Posterior cingulate gyrus (tissue), 11 donors: ENCODE measurements around the gene RTL1.
A peak's percentile ranks its signal among the peaks of the same experiment; 100 is the strongest.

ENCODE experiments used
- DNase-seq, 10 donors: peaks; one replicate each; pipeline versions ENCODE4 v3.0.0 to v3.0.0-alpha.2; 2020 to 2021; ENCODE audit warnings: mixed read lengths in 3 of 10
- intact Hi-C: fragments of 100-400 bp; cut with DNase I; formaldehyde crosslinking; loops from one replicate; pipeline ENCODE4 v1.15.1; 2023

RTL1 gene

DNA sequence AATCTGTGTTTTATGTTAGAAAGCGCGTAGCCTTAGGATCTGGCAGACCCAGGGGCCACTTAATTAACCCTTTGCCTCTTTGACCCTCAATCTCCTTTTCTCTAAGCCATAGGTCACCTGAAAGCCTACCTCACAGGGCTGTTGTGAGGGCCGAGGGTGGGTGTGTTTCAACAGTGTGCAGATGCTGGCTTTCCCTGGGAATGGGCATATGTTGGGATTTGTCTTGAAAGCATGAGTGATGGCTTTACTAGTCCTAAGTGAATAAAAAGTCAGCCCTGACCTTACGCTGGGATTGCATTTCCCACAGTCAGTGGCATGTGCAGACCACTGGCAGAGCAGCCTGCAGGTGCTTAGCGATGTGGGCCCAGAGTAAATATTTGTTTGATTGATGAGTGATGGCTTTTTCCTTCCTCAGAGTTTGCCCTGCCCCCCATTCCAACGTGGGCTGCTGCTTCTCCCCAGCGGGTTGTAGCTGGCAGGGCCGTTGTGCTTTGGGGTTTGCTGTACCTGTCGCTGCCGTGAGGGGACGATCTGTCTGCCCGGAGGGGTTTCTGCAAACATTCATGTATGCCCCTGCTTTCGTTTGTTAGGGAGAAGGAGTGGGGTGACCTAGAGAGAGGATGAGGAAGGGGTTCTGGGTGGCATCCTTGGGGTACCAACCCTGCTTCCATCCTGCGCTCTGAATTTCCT lies 46.1 kb downstream of the RTL1 start:
- intact Hi-C loops = no loop called here

DNA sequence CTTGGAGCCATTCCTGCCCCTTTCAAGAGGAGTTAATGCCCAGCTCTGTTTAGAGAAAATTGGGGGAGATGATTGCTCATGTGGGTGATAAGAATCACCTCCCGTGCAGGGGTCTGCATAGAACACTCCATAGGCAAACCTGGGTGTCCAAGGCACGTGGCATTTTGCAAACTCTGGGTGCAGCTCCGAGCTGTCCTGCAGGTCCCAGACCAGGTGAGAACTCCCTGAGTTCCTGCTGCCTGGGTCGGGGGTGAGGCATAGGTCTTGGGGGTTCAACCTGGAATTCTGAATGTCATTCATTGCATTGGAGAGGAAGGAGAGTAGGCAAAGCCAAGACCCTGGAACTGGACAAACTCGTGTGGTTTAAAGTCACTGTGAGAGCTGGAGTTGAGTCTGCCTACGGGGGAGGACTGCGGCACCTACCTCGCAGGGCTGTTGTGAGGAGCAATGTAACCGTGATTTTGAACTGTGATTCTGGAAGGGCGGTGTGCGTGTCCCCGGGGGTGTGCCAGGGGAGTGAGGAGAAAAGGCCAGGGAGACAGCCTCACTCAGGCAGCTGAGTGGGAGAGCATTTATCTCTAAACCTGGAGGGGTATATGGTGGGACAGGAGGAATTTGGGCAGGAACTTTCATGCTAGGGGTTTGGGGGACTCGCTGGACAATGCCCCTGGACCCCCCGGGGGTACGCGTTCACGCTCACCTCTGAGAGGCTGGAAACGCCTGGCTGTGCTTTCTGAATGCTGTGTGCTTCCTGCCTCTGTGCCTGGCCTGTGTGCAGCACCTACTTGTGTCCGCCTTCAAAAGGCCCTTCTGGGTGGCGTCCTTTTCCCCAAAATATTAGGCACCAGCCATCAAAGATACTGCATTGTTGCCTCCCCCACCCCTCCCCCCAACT lies 47.2 kb downstream of the RTL1 start:
- intact Hi-C loops = no loop called here
- DNase-seq = peak in 4 of 10 donors; percentile 21 to 73 (median 46)

More for the DNA sequence above, 46.1 kb downstream of the RTL1 start:
- DNase-seq = peak in 4 of 10 donors; percentile 11 to 77 (median 56)

DNA sequence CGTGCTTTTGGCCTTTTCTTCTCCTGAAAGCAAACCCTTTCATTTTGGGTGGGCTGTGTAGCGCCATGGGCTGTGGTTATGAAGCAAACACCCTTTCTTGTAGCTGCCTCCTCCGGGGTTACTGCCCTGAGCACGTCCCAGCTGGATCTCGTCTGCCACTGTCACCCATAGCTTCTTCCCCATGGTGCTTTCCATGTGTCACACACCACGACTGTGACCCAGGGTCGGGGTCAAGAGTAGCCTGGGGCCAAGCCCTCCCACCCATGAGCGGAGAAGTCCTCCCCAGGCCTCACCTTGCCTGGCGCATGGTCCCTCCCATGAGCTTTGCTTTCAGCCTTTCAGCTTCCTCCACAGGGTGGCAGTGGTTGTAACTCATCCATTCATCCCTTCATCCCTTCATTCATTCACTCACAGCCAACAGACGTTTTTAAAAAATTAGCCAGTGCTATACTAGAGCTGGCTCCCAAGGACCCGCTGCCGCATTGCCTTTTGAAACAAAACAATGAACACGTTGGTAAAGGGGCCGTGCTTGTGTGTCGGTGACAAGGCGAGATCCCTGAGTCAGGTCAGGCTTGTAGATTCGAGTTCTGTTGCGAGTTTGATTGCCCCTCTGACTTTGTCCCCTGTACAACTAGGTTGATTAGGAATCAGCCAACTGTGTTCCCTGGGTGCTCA lies 48.1 kb downstream of the RTL1 start:
- intact Hi-C loops = no loop called here
- DNase-seq = peak in 4 of 10 donors; percentile 15 to 73 (median 50)

DNA sequence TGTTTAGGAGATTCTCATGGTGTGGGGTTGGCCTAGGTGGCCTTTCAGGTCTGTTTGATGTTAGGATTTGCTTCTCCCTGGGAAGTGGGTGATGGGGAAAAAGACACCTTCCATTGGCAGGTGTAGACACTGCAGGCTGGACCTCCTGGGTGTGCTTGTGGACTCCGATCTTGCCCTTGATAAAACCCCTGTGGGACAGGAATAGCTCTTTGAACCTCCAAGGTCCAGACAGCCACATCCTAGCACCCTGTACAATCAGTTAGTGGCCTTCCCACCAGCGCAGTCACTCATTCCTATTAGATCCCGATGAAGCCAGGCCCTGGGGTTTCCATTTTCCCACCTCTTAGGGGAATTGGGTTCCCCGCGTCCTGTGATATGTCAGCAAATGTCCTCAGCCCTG lies 49.1 kb downstream of the RTL1 start:
- DNase-seq = peak in 4 of 10 donors; percentile 11 to 49 (median 20)
- intact Hi-C loops = no loop called here

DNA sequence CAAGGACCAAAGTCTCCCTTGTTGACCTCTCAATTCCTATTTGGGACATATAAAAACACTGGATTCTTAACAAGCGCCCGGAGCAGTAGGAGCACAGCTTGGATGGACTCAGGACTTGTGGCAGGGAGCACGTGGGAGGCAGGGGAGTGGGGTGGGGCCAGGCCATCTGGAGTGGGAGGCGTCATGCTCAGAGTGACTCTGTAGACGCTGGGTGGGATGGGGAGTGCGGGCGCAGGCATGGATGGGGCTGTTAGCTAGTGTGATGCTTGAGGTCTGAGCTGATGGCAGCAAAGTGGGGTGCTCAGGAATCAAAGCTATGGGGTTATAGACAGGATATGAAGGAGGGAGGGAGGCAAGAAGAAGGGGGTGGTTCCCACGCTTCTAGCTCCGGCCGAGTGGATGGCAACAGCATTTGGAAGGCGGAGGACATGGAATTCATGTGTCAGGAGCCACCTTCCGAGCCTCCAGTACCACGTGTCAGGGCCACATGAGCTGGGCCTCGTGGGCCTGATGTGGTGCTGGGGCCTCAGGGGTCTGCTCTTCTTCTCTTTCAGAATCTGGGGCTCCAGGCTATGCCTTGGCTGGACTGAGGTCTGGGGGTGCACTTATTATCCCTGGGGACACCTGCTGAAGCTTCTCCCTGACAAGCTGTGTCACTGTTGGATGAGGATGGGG lies 51.4 kb downstream of the RTL1 start:
- peak in 3 of 10 donors; percentile 28 to 79 (median 75) for DNase-seq
- intact Hi-C loops = no loop called here

DNA sequence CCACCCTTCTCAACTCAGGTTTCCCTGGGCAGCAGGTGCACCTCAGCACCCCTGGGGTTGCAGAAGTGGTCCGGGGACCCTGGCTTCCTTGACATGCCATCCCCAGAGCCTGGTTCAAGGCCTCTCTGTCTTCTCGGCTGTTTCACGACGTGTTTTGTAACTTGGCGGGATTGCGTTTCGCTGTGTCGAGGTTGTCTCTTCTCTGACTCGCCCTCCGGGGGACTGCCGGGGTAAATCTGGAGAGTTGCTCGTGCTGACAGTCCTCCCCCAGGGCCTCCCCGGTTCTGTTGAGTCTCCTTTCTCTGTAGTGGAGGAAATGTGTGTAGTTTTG lies 52.0 kb downstream of the RTL1 start:
- peak in 1 of 10 donors; percentile 37 for DNase-seq
- intact Hi-C loops = no loop called here

DNA sequence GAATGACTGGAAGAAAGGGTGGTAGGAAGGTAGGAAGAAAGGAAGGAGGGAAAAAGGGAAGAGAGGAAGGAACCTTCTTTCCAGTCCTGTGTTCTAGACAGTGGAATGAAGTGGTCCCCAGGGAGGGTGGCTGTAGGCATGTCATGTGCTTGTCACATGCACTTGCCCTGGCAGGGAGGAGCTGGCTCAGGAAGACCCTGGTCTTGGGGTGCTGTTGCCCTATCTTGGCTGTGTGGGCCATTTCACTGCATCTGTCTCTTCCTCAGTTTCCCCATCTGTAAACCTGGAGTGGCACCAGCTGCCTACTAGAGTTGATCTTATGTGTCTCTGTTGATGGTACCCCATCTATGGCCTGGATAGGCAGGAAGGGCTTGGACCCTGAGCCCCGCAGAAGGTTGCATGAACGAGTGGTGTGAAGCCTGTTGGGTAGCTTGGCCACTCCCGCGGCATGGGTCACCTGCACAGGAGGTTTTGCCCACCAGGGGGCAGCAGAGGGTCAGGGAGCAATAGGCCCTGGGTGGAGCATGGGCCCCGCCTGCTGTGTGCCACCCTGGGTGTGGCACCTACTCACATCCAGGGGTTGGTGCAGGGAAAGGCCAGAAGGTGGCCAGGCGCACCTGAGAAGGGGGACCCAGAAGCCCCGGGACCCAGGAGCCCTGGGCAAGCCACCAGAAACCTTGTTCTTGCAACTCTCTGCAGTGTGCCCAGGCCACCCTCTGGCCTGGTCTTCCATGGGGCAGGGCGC lies 52.5 kb downstream of the RTL1 start:
- DNase-seq = peak in 6 of 10 donors; percentile 27 to 90 (median 56)
- intact Hi-C loops = no loop called here

DNA sequence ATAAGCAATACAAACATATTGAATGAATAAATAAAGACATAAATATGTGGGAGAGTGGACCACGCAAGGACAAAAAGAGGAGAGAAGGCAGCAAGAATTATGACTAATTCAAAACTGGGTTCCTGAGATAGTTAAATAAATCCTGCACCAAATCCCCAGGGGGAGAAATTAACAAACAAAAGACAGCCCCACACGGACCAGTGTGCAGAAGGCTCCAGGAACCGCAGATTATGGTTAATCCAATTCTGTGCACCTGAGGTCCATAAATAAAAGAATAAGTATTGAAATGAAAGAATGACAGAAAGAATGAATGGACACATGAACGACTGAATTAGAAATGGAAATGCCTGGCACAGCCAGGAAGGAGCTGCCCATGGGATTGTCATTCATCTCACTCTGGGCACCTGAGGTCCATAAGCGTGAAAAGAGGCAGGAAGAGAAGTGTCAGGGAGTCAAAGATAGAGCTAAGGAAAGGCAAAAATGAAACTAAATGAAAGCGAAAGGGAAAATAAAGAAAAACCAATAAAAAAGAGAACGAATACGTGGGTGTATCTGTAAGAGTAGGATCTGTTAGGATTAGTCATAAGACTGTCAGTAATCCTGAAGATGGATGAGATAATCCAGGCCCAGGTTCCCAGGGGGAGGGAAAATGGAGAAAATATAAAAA lies 54.3 kb downstream of the RTL1 start:
- intact Hi-C loops = no loop called here

DNA sequence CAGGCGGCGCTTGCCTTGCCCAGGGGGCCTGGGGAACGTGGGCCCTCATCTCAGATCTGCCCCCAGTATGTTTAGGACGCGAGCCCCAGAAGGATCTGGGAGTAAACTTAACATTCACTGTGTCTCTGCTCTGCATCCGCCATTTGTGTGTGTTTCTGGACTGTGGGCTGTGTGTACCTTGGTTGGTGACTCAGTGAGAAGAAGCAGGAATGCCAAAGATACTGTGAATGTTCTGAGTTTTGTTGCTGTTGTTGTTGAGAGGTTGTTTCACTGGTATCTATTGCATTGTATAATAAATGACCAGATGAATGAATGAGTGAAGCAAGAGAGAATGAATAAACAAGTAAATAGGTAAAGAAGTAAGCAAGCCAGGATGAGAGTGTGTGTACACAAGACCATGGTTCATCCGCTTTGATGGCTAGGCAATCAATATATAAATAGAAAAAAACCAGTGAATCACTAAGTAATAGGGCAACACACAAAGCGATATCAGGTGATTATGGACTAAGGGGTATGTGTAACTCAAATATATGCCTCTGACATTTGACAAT lies 57.1 kb downstream of the RTL1 start:
- intact Hi-C loops = no loop called here
- peak in 3 of 10 donors; percentile 11 to 24 (median 13) for DNase-seq

More for the DNA sequence above, 54.3 kb downstream of the RTL1 start:
- DNase-seq = peak in 1 of 10 donors; percentile 10

DNA sequence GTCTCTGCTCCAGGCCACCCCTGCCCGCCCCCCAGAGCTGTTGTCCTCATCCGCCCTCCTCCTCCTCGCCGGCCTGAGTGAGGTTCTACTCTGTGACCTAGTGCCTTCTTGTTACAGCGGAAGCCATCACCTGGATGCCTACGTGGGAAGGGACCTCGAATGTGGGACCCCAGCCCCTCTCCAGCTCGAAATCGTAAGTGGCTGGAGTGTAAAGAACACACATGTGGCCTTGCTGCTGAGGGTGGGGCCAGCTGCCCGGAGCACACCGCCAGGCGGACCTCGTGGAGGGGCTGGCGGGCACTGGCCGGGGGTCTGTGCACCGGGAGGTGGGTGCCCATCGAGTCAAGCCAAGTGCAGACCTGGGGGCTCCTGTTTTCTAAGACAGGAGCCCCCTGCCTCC lies 58.2 kb downstream of the RTL1 start:
- intact Hi-C loops = no loop called here
- peak in 3 of 10 donors; percentile 9 to 64 (median 59) for DNase-seq

DNA sequence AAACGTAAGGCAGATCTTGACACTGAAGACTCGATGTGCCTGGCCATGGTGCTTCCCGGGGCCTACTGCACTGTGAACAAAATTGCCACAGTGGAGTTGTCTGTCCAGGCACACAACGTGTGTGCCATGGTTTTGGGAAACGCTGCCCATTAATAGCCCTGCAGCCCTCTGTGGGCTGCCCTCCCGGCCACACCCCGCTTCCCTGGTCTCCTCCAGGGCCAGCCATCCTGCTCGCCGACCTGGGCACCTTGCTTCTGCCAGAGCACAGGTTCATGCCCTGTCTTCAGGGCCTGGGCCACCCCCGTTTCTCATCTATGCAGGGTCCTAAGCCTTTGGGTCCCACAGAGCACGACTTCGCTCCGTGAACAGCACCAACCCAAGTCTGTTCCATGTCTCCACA lies 58.7 kb downstream of the RTL1 start:
- intact Hi-C loops = no loop called here
- peak in 3 of 10 donors; percentile 14 to 76 (median 56) for DNase-seq

DNA sequence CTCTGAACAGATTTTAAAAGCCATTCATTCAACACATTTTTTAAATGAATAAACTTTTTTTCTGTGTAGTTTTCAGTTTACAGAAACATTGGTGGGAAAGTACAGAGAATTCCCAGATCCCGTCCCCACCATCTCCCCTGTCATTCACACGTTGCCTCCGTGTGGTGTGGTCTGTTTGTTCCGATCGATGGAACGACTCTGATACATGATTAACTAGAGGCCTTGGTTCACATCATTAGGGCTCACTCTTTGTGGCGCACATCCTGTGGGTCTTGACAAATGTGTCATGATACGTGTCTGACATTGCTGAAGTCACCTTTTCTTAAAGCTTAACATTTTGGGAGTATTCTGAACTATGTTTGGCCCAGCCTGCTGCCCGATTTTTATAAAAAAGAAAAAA lies 59.1 kb downstream of the RTL1 start:
- DNase-seq = no peak
- intact Hi-C loops = no loop called here

DNA sequence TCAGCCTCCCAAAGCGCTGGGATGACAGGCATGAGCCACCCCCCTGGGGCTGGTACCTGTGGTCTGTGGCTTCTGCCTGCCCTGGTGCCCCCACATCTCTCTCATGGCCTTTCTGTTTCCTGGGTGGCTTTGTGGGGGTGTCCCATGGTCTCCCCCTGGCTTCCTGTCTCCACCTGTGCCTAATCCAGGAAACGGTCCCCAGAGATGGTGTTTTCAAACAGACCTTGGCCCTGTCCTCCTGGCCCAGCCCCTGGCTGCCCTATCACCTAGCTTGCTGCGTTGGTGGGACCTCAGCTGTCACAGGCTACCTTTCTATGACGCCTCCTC lies 59.5 kb downstream of the RTL1 start:
- peak in 2 of 10 donors; percentile 9 to 47 for DNase-seq
- intact Hi-C loops = no loop called here

DNA sequence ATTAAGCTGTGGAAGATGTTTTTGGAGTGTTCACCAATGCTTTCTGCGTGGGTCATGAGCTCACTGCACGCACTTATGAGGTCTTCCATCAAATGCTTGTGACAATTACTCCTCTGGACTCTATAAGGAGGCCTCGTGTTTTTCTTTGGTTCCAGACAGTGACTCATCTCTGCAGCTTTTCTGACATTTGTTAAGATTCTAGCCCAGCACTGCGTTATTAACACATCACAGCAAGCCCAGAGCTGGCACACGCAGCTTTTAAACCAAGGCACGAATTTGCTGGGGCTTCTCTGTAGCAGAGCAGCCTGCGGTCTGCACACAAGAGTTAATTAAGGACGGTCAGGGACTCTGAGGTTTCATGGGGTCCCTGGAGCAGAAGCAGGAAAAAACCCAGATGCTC lies 60.7 kb downstream of the RTL1 start:
- peak in 3 of 10 donors; percentile 34 to 85 (median 69) for DNase-seq
- intact Hi-C loops = no loop called here

DNA sequence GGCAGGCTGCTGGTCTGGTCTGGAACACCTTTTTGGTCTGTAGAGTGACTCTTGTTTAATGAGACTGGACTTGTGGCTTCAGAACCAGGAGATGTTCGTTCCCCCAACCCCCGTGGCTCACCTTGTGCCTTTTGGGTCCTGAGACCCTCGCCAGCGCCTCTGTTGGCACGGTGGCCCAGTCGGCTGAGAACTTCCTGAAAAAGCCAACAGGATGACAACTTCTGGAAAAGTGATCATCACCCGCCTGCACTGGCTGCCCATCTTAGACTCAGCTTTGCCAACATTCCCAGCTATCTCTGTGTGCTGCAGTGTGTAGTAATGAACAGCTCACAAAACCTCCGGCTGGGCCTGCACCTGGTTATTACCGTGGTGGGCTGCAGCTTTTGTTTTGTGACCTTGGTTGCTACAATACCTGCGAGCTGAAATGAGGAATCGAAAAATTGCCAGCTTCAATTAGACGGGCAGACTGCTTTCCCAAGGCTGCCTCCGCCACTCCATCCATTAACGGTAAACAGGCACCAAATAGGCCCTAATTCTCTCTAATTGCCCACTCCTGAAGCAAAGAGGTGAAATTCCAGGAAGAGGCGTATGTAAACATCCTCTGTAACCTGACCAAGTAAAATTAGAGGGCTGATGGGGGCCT lies 61.6 kb downstream of the RTL1 start:
- peak in 3 of 10 donors; percentile 15 to 54 (median 54) for DNase-seq
- intact Hi-C loops = no loop called here

DNA sequence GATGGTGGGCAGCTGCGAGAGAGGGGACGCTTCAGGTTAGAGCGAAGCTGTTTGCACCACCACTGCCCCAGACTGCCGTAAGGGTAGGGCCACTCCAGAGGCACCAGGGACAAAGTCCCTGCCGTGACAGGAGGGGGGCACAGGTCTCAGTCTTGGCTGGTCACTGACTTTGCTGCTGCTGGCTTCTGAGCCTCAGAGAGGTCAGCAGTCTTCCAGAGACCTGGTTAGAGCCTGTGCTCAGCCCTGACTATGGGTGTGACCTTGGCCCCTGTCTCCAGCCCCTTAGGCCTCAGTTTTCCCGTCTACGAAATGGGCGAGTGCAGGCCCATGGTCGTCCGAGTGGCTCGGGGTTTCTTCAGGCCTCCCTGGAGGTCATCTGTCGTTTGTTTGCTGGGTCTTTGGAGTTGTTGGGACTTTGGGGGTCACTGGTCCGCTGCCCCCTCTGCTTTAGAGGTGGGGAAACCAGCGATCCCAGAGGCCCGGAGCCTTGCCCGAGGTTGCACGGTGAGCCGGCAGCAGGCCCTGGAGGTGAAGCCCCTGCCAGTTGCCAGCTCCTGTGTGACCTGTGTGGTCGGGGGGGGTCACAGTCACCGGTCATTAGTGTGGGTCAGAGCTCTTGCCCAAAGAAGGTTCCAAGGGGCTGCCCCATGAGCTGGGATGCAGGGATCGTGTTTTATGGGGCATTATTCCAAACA lies 62.3 kb downstream of the RTL1 start:
- intact Hi-C loops = no loop called here
- peak in 3 of 10 donors; percentile 19 to 67 (median 45) for DNase-seq

DNA sequence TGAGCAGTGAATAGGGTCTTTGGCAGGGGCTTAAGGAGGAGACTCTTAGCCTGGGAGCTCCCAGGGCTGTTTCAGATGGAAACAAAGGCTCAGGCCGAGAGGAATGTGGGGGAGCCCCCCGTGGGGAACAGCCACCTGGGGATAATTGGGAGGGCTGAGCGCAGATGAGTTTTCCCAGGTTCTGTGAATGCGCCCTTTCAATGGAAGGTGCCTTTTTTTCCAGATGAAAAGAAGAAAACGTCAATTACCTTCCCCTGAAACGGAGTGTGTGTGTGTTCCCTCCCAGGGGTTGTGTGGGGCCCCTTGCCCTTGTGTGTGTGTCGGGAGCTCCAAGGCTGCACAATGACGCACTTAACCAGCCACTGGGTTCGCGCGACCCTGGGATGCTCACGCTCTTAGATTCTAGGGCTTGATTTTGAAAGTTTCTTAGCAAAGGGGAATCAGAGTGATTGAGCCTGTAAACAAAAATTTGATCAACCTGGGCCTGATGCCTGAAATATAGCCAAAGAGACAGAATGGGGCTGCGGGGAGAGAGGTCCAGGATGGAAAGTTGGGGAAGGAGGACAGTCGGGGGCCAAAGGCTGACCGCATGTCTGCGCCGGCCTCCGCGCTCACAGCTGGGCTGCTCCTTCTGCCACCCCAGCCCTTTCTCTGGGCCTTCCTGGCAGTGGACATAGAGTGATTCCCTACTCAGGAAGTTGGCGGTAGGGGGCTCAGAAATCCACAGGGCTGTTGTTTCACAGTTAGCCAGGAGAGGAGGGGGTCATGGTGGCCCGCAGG lies 63.0 kb downstream of the RTL1 start:
- DNase-seq = peak in 3 of 10 donors; percentile 4 to 67 (median 35)
- intact Hi-C loops = no loop called here
